HCT116 (cell line): ENCODE data around the gene ZKSCAN2. TPM values are rescaled to one million over a fixed set of nuclear protein-coding genes. Genes with fewer than 3 reads are reported as not detected.

Source experiments
- ATAC-seq: fragments of 200-7000 bp; cut with Tn5 transposase; 2 replicates; pipeline ENCODE4 v1.9.1; 2020; ENCODE audit warnings: mild to moderate bottlenecking, moderate library complexity
- BruUV-seq: library from RNA; stranded (reverse); fragments of 400-500 nt; replicated peaks from 2 replicates; lab custom pipeline; 2021; lab: Mats Ljungman, UMichigan
- CTCF ChIA-PET: fragments of 300-600 bp; sonication (Branson Sonifier 250); formaldehyde crosslinking; loops from one replicate; lab custom pipeline; 2021; ENCODE audit warnings: antibody characterized with exemption; lab: Charles Lee
- POLR2A ChIA-PET: fragments of 300-600, 350-600 bp; sonication (Branson Sonifier 250); formaldehyde crosslinking; loops from one replicate; lab custom pipeline; 2021; ENCODE audit warnings: antibody characterized with exemption; lab: Charles Lee
- RAD21 ChIA-PET, 2 experiments: fragments of 300-600 bp; sonication (Branson Sonifier 250); formaldehyde crosslinking; loops; one replicate each; lab custom pipeline; 2023; ENCODE audit warnings: low total read pairs in 2 of 2; ENCODE audit not compliant: uncharacterized antibody in 2 of 2, unreplicated experiment in 2 of 2, low non-redundant PET in 1 of 2; lab: Charles Lee
- DNase-seq: peaks from one replicate; pipeline ENCODE4 v3.0.0-alpha.2; 2010; ENCODE audit warnings: low read depth, low spot score
- H2AFZ ChIP-seq: fragments of 200-600 bp; shearing (Covaris generic), sonication (generic); 2 replicates; pipeline ENCODE4 v1.6.1; 2017; ENCODE audit warnings: low read depth, mixed run types, mixed read lengths, antibody characterized with exemption, low read length; ENCODE audit not compliant: poor library complexity, severe bottlenecking
- H3K27ac ChIP-seq: 2 replicates; pipeline ENCODE4 v1.5.1; 2012; ENCODE audit warnings: low read depth, low read length
- H3K27me3 ChIP-seq: fragments of 200-600 bp; sonication (generic); 2 replicates; pipeline ENCODE4 v1.6.1; 2016; ENCODE audit warnings: mixed run types, low read length, mixed read lengths; ENCODE audit not compliant: insufficient read depth
- H3K36me3 ChIP-seq, 2 experiments: fragments of 200-500 bp in 1 of 2; fragments of 200-600 bp in 1 of 2; sonication (Bioruptor generic) in 1 of 2; sonication (generic) in 1 of 2; 2 replicates each; pipeline versions ENCODE4 v1.5.1 to v1.6.1; 2014 to 2016; ENCODE audit warnings: low read length in 2 of 2, inconsistent platforms in 1 of 2, mixed read lengths in 1 of 2, mixed run types in 1 of 2; ENCODE audit not compliant: insufficient read depth in 2 of 2, control insufficient read depth in 1 of 2
- H3K4me1 ChIP-seq, 2 experiments: fragments of 200-600 bp in 1 of 2; sonication (generic) in 1 of 2; 2 replicates each; pipeline versions ENCODE4 v1.5.1 to v1.6.1; 2012 to 2017; ENCODE audit warnings: low read length in 2 of 2, inconsistent platforms in 1 of 2, mild to moderate bottlenecking in 1 of 2, mixed read lengths in 1 of 2, mixed run types in 1 of 2, moderate library complexity in 1 of 2; ENCODE audit not compliant: insufficient read depth in 2 of 2, control insufficient read depth in 1 of 2
- H3K4me2 ChIP-seq: fragments of 200-600 bp; sonication (generic); 2 replicates; pipeline ENCODE4 v1.6.1; 2017; ENCODE audit warnings: mixed run types, low read length, mixed read lengths
- H3K4me3 ChIP-seq, 2 experiments: fragments of 200-600 bp in 1 of 2; sonication (generic) in 1 of 2; replicated peaks in 1 of 2; 2 replicates each; pipeline ENCODE4 v1.5.1; 2011 to 2016; ENCODE audit warnings: low read length in 2 of 2, control low read depth in 1 of 2, low read depth in 1 of 2, mild to moderate bottlenecking in 1 of 2, mixed read lengths in 1 of 2, mixed run types in 1 of 2
- H3K79me2 ChIP-seq: fragments of 200-600 bp; sonication (generic); 2 replicates; pipeline ENCODE4 v1.6.1; 2017; ENCODE audit warnings: mild to moderate bottlenecking, mixed run types, low read length, moderate library complexity, mixed read lengths; ENCODE audit not compliant: insufficient read depth
- H3K9ac ChIP-seq: fragments of 200-600 bp; sonication (generic); 2 replicates; pipeline ENCODE4 v1.6.1; 2016; ENCODE audit warnings: low read length, mixed read lengths
- H3K9me2 ChIP-seq: fragments of 200-600 bp; sonication (generic), shearing (Covaris generic); 2 replicates; pipeline ENCODE4 v1.6.1; 2017; ENCODE audit warnings: mixed run types, mild to moderate bottlenecking, moderate library complexity; ENCODE audit not compliant: insufficient read depth
- H3K9me3 ChIP-seq, 2 experiments: fragments of 200-500 bp in 1 of 2; fragments of 200-600 bp in 1 of 2; sonication (Bioruptor generic) in 1 of 2; sonication (generic) in 1 of 2; 2 replicates each; pipeline ENCODE4 v1.6.1; 2014 to 2017; ENCODE audit warnings: low read length in 2 of 2, mixed read lengths in 2 of 2, inconsistent platforms in 1 of 2, low read depth in 1 of 2, mild to moderate bottlenecking in 1 of 2, mixed run types in 1 of 2, moderate library complexity in 1 of 2; ENCODE audit not compliant: control insufficient read depth in 1 of 2, insufficient read depth in 1 of 2
- H4K20me1 ChIP-seq: fragments of 200-600 bp; sonication (generic), shearing (Covaris generic); 2 replicates; pipeline ENCODE4 v1.6.1; 2017; ENCODE audit warnings: mixed run types, mild to moderate bottlenecking, moderate library complexity; ENCODE audit not compliant: insufficient read depth
- ATF3 ChIP-seq: IDR thresholded peaks from 2 replicates; pipeline ENCODE4 v1.6.1; 2012
- CBX3 ChIP-seq: IDR thresholded peaks from 2 replicates; pipeline ENCODE4 v1.6.1; 2012; ENCODE audit warnings: low read depth
- CEBPB ChIP-seq: IDR thresholded peaks from 2 replicates; pipeline ENCODE4 v1.6.1; 2012; ENCODE audit warnings: low read depth
- CTCF ChIP-seq, 3 experiments: fragments of 200-600 bp in 1 of 3; sonication (generic) in 1 of 3; IDR thresholded peaks in 2 of 3; conservative IDR thresholded peaks in 1 of 3; 2 replicates each; pipeline ENCODE4 v1.5.1; 2012 to 2017; ENCODE audit warnings: low read depth in 2 of 3, low read length in 2 of 3, antibody characterized with exemption in 1 of 3, borderline replicate concordance in 1 of 3, control low read depth in 1 of 3, mild to moderate bottlenecking in 1 of 3, mixed read lengths in 1 of 3, mixed run types in 1 of 3, moderate library complexity in 1 of 3; ENCODE audit not compliant: insufficient read depth in 1 of 3
- EGR1 ChIP-seq: IDR thresholded peaks from 2 replicates; pipeline ENCODE4 v1.6.1; 2012; ENCODE audit warnings: low read depth
- EZH2 ChIP-seq: fragments of 200-600 bp; sonication (generic); IDR thresholded peaks from 2 replicates; pipeline ENCODE4 v1.6.1; 2017; ENCODE audit warnings: antibody characterized with exemption, mixed run types
- EZH2phosphoT487 ChIP-seq: fragments of 200-600 bp; IDR thresholded peaks from 2 replicates; pipeline ENCODE4 v1.6.1; 2018; ENCODE audit warnings: antibody characterized with exemption, borderline replicate concordance
- FOSL1 ChIP-seq: IDR thresholded peaks from 2 replicates; pipeline ENCODE4 v1.6.1; 2012; ENCODE audit warnings: low read depth
- JUND ChIP-seq: IDR thresholded peaks from 2 replicates; pipeline ENCODE4 v1.6.1; 2012
- RAD21 ChIP-seq: IDR thresholded peaks from 2 replicates; pipeline ENCODE4 v1.6.1; 2012; ENCODE audit warnings: low read depth, mild to moderate bottlenecking
- REST ChIP-seq: IDR thresholded peaks from 2 replicates; pipeline ENCODE4 v1.6.1; 2012; ENCODE audit warnings: low read depth
- SIN3A ChIP-seq: IDR thresholded peaks from 2 replicates; pipeline ENCODE4 v1.6.1; 2012; ENCODE audit warnings: low read depth
- SRF ChIP-seq: IDR thresholded peaks from 2 replicates; pipeline ENCODE4 v1.6.1; 2012; ENCODE audit warnings: low read depth
- TCF7L2 ChIP-seq: IDR thresholded peaks from 2 replicates; pipeline ENCODE4 v1.7.0; 2011; ENCODE audit warnings: borderline replicate concordance, inconsistent platforms; ENCODE audit not compliant: insufficient read depth, insufficient read length; ENCODE audit errors: extremely low read depth
- YY1 ChIP-seq: IDR thresholded peaks from 2 replicates; pipeline ENCODE4 v1.6.1; 2011; ENCODE audit warnings: low read length, low read depth, moderate library complexity, mild to moderate bottlenecking; ENCODE audit not compliant: insufficient replicate concordance; ENCODE audit errors: extremely low read depth
- intact Hi-C: fragments of 100-400 bp; cut with micrococcal nuclease; formaldehyde crosslinking; loops from 2 replicates; pipeline ENCODE4 v1.10.0; 2022
- total RNA-seq: library from RNA; stranded (reverse); gene quantifications from one replicate; pipeline ENCODE4 v1.2.1, GENCODE V29; 2021; ENCODE audit not compliant: unreplicated experiment
- TF ChIP-seq, protein P1 (sequence below): IDR thresholded peaks from 2 replicates; pipeline ENCODE4 v1.6.1; 2011; ENCODE audit warnings: mild to moderate bottlenecking, low read length, moderate library complexity; ENCODE audit not compliant: insufficient replicate concordance; ENCODE audit errors: extremely low read depth
- TF ChIP-seq, protein P2 (sequence below): IDR thresholded peaks from 2 replicates; pipeline ENCODE4 v1.6.1; 2012

Gene ZKSCAN2
- total RNA-seq, 1 experiment from 2014 or later, result 12.3 TPM

DNA sequence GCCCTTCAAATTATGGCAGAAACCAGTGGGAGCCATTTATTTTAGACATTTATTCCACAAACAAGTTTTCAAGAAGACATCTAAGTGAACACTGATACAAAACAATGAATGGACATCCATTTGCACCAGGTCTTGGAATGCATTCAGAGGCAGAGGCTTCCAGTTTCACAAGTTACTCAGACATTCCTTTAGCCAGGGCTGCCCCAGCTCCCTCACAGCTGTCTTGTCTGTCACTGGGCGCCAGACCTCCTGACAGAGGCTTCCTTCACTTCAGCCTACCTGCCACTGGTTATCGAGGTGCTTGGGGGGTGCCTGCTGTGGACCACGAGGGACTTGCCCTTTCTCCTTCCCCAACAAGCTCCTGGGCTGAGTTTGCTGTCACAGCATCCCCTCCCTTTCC, 21.7 kb downstream of the ZKSCAN2 start:
- intact Hi-C loops, result no loop called here
- DNase-seq, result no peak
- ChIA-PET CTCF (interaction anchor here (0.7 kb wide), 1 partner anchor 11 kb away, joined by 3 read pairs; no protein-coding TSS in a partner anchor), RAD21 (no interaction called here), POLR2A (no interaction called here)
- Histone ChIP-seq H3K4me1 (peaks cover 0 to 5% of the 10 kb centered on the region in 2 experiments; a peak in 1 of 4 replicates), H3K9ac (no peak overlapping the region), H3K9me2 (no peaks in the 10 kb centered on the region), H2AFZ (no peak overlapping the region), H3K36me3 (peaks cover 4 to 6% of the 10 kb centered on the region in 2 experiments; a peak in 1 of 4 replicates), H4K20me1 (no peaks in the 10 kb centered on the region; the same call in 1 of the 2 replicates), H3K9me3 (no peaks in the 10 kb centered on the region), H3K27me3 (no peaks in the 10 kb centered on the region), H3K79me2 (no peaks in the 10 kb centered on the region), H3K4me2 (no peak overlapping the region), H3K27ac (no peak overlapping the region), H3K4me3 (no peak overlapping the region)
- ATAC-seq, result no peak
- BruUV-seq, result no TSS peak
- TF ChIP-seq JUND (no peak), FOSL1 (no peak), CBX3 (no peak), SRF (no peak), CEBPB (no peak), REST (no peak), ATF3 (no peak), RAD21 (no peak), SIN3A (no peak), EZH2 (no peak), YY1 (no peak), TCF7L2 (no peak), EZH2phosphoT487 (no peak), CTCF (IDR thresholded peaks at IDR 0.05 in 2 of 3, conservative IDR thresholded peaks at IDR 0.05 in 1 of 3; ENCODE audit: borderline replicate concordance in 1 of 3, insufficient read depth in 1 of 3, low read depth in 2 of 3, low read length in 2 of 3) (no peak), EGR1 (no peak)
- TF ChIP-seq, protein P1, sequence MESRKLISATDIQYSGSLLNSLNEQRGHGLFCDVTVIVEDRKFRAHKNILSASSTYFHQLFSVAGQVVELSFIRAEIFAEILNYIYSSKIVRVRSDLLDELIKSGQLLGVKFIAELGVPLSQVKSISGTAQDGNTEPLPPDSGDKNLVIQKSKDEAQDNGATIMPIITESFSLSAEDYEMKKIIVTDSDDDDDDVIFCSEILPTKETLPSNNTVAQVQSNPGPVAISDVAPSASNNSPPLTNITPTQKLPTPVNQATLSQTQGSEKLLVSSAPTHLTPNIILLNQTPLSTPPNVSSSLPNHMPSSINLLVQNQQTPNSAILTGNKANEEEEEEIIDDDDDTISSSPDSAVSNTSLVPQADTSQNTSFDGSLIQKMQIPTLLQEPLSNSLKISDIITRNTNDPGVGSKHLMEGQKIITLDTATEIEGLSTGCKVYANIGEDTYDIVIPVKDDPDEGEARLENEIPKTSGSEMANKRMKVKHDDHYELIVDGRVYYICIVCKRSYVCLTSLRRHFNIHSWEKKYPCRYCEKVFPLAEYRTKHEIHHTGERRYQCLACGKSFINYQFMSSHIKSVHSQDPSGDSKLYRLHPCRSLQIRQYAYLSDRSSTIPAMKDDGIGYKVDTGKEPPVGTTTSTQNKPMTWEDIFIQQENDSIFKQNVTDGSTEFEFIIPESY, result no peak
- TF ChIP-seq, protein P2, sequence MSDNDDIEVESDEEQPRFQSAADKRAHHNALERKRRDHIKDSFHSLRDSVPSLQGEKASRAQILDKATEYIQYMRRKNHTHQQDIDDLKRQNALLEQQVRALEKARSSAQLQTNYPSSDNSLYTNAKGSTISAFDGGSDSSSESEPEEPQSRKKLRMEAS, result no peak
